ENCODE results near the gene STX8.

The STX8 gene

GRCh38 chr17:9229826-9230201 lies 345.8 kb downstream of the STX8 start:
- FAIRE-seq (no peak), DNase-seq (ENCODE audit: low spot score) (no peak)

DNA sequence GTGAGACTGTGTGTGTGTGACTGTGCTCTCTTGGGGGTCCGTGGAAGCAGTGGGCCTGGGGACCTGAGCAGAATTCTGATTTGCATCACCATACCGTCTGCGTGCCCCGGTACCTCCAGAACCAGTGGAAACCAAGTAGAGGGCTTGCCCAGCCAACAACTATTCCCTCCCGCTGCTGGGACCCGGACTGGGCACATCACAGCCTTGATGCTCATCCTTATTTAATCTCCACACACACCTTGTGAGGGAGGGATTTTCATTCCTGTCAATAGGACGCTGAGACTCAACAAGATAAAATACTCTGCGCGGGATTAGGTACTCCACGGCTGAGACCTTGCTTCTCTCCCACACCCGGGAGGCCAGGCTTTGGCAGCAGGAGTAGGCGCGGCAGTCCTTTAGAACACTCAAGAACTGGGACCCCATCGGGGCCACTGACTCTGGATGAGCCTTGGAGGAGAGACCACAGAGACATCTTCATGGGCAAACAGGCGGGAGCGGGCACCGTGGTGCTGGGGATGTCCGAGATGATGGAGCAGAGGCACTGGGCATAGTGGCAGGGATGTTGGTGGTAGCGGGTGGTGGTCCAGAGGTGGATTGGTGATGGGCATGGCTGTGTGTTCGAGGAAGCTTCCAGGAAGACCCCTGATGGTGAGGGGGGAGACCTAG lies 346.3 kb downstream of the STX8 start:
- FAIRE-seq = no peak
- no peak for DNase-seq (ENCODE audit: low spot score)

GRCh38 chr17:9228408-9229159 lies 347.0 kb downstream of the STX8 start:
- no peak for DNase-seq (ENCODE audit: low spot score)
- no peak for FAIRE-seq

DNA sequence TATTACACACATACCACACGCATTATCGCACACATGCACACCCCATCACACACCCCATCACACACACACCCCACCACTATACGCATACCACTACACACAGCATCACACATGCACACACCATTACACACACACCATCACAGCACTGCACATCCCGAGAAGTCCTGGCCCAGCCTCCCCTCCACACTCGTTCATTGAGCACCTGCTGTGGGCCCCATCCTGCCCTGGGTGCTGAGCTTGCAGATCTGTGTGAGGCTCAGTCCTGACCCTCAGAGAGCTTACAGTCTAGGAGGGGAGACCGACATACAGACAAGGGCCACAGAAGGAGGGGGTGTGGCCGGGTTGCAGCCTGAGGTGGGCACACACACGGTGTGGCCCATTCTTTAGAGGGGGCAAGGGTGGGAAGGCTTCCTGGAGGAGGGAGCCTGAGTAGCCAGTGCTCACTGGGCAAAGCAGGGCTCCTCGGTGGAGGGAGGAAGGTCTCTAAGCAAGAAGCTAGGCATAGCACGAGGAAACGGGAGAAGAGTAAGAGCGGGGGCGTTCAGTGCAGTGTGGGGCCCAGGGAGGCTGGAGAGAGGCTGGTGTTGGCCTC lies 347.7 kb downstream of the STX8 start:
- DNase-seq (ENCODE audit: low spot score) = no peak
- no peak for FAIRE-seq

GRCh38 chr17:9226794-9227135 lies 348.9 kb downstream of the STX8 start:
- DNase-seq (ENCODE audit: low spot score) (no peak), FAIRE-seq (no peak)

DNA sequence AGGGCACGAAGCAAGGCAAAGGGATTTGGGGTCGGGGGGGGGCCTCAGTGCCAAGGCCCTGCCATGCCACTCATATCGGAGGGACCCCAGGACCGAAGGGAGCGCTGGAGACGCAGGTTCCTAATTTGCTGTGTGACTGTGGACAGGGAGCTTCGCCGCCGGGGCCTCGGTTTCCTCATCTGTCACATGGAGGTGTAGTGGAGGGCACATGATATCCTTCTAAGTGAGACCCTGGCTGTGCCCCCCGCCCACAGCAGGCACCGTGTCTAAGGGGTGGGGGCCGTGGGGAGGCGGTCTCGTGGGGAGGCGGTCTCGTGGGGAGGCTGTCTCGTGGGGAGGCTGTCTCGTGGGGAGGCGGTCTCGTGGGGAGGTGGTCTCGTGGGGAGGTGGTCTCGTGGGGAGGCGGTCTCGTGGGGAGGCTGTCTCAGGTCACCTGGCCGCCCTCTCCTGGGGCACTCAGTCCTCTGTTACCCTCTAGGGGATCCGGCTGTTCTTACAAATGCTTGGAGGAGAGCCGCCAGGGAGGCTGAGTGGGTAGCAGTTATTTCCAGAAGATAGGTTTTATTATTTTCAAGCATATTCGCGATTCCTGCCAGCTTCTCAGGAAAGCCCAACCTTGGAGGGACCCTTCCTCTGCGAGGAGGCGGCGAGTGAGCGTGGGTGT lies 349.4 kb downstream of the STX8 start:
- FAIRE-seq (no peak), DNase-seq (ENCODE audit: low spot score) (no peak)

GRCh38 chr17:9225305-9226101 lies 350.1 kb downstream of the STX8 start:
- FAIRE-seq (no peak), DNase-seq (ENCODE audit: low spot score) (no peak)

- FAIRE-seq = no peak
- no peak for DNase-seq (ENCODE audit: low spot score)
Measured at GRCh38 chr17:9224485-9224884, 351.1 kb downstream of the STX8 start.

DNA sequence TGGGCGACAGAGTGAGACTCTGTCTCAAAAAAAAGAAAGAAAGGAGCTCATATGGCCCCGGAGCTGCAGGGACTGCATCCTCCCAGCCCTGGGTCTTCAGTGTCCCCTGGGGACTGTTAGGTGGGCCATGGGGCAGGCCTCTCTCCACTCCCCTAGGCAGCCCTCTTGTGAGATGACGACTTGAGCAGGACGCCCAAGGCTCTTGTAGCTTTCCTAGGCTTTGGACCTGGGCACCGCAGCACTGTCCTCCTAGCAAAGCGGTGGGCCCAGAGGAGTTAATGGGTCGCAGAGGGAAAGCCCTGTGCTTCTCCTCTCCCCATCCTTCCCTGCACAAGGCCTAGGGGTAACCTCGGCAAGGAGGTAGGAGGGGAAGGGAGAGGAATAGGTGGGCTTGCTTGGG lies 352.1 kb downstream of the STX8 start:
- no peak for FAIRE-seq
- no peak for DNase-seq (ENCODE audit: low spot score)

GRCh38 chr17:9221922-9222180 lies 353.8 kb downstream of the STX8 start:
- no peak for FAIRE-seq

GRCh38 chr17:9221147-9221921 lies 354.3 kb downstream of the STX8 start:
- DNase-seq (ENCODE audit: low spot score) = no peak
- no peak for FAIRE-seq

More at GRCh38 chr17:9221922-9222180, 353.8 kb downstream of the STX8 start:
- DNase-seq (ENCODE audit: low spot score) = no peak

DNA sequence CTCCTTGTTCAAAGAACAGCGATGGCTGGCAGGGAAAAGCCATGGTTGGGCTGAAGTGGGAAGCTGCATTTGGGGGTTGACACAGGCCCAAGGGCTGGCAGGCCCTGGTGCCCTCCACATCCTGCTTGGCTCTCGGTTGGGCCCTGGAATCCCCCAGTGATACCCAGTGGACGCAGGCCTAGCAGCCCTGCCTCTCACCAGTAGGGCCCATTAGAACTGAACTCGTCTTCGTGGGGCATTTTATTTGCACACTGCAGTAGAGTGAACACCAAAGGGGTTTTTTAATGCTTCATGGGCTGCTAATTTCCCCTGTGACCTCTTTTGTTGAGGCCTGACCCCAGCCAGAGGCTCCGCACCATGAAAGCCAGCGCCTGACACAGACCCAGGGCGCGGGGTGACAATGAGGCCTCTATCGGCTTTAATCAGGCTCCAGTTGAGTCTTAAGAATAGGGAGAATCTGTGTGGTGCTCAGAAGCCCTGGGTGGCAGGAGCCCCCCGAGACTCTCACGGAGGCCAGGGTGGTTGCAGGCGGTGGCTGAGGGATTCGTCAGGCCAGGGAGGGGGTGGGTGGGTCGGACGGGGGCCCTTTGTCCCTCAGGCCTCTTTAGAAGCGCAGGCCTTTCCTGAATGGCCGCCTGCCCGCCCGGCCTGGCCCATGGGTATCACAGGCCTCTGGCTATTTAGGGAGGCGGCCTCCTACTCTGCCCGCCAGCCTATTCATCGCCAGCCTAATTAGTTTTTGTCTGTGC lies 355.0 kb downstream of the STX8 start:
- FAIRE-seq (no peak), DNase-seq (ENCODE audit: low spot score) (no peak)

- DNase-seq (ENCODE audit: low spot score) = no peak
- no peak for FAIRE-seq
Measured at GRCh38 chr17:9219631-9220397, 355.8 kb downstream of the STX8 start.

DNA sequence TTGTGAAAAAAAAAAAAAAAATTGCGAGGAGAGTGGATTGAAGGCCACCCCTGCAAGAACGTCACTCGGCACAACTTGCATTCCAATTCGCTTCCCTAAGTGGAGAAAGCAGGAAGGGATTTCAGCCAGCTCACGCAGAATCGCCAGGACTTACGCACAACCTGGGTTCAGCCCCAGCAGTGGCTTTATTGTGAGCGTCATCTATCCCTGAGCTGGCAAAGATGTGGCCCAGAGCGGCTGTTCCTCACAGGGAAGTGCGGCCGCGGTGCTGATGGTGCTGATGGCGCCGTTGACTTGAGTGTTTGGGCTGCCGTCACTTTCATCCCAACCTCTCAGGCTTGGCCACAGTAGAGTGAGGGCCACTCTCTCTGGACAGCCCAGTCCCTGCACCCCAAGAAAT lies 356.7 kb downstream of the STX8 start:
- FAIRE-seq = no peak
- DNase-seq (ENCODE audit: low spot score) = no peak

DNA sequence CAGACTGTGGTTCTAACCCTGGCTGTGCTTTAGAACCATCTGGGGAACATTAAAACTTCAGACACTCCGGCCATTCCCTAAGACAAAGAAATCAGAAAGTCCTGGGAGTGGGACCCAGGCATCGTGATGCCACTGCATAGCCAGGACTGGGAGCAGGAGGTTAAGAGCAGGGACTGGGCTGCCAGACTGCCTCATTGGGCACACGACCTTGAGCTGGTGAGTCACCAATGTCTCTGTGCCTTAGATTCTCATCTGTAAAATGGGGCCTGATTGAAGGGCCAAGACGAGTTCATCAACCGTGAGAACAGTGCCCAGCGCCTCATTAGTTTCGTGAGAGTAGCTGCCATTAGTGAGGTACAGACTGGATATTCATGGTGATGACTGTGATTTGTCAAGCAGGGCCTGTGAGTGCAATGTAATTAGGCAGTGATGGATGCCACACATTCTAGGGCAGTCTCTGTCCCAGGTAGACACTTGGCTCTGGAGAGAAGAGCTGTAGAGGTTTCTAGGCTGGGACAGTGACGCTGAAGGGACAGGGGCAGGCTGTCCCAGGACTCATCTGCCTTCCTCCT lies 357.5 kb downstream of the STX8 start:
- FAIRE-seq = no peak
- no peak for DNase-seq (ENCODE audit: low spot score)

- FAIRE-seq (no peak), DNase-seq (ENCODE audit: low spot score) (no peak)
Measured at GRCh38 chr17:9217151-9218056, 358.2 kb downstream of the STX8 start.

DNA sequence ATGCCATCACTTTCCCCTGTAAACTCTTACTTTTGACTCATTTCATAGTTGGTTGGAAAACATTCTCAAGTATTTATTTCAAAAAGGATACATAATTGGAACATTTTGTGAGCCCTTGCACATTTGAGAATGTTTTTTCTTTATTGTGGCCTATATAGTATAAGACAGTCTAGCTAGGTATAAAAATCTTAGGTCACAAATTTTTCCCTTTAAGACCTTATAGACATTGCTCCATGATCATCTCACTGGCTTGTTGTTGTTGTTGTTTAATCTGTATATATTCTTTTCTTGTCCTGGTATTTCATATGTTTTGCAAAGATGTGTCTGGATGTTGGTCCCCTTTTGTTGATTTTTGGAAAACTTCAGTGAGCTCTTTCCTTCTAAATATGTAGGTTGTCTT lies 360.2 kb downstream of the STX8 start:
- FAIRE-seq = no peak
- no peak for DNase-seq (ENCODE audit: low spot score)

GRCh38 chr17:9213303-9213640 lies 362.3 kb downstream of the STX8 start:
- DNase-seq (ENCODE audit: low spot score) (no peak), FAIRE-seq (no peak)
